GM23338 (cell line): ENCODE data around the gene GSX2. TPM values are rescaled to one million over a fixed set of nuclear protein-coding genes. Genes with fewer than 3 reads are reported as not detected.

Source experiments
- ATAC-seq: fragments of 200-7000 bp; cut with Tn5 transposase; 3 replicates; pipeline ENCODE4 v1.9.1; 2020
- DNase-seq: peaks from one replicate; pipeline ENCODE4 v3.0.0-alpha.2; 2015; ENCODE audit warnings: low spot score
- H2AFZ ChIP-seq: fragments of 200-600 bp; sonication (generic); 2 replicates; pipeline ENCODE4 v1.8.0; 2016; ENCODE audit warnings: antibody characterized with exemption, mild to moderate bottlenecking, moderate library complexity
- H3F3A ChIP-seq: fragments of 200-600 bp; sonication (generic); replicated peaks from 2 replicates; pipeline ENCODE4 v1.8.0; 2017; ENCODE audit warnings: antibody characterized with exemption, mixed run types, low read depth
- H3K27ac ChIP-seq: fragments of 200-600 bp; sonication (generic); 2 replicates; pipeline ENCODE4 v1.6.1; 2016; ENCODE audit warnings: low read depth
- H3K27me3 ChIP-seq: fragments of 200-600 bp; sonication (generic); 2 replicates; pipeline ENCODE4 v1.8.0; 2016; ENCODE audit warnings: mild to moderate bottlenecking, mixed run types, moderate library complexity; ENCODE audit not compliant: insufficient read depth
- H3K36me3 ChIP-seq: fragments of 200-600 bp; sonication (generic); 2 replicates; pipeline ENCODE4 v1.8.0; 2016; ENCODE audit warnings: mild to moderate bottlenecking; ENCODE audit not compliant: insufficient read depth
- H3K4me1 ChIP-seq: fragments of 200-600 bp; sonication (generic); 2 replicates; pipeline ENCODE4 v1.8.0; 2016; ENCODE audit warnings: mild to moderate bottlenecking, moderate library complexity; ENCODE audit not compliant: insufficient read depth
- H3K4me2 ChIP-seq: fragments of 200-600 bp; sonication (generic); 2 replicates; pipeline ENCODE4 v1.7.1; 2017; ENCODE audit warnings: mixed run types
- H3K4me3 ChIP-seq: fragments of 200-600 bp; sonication (generic); 2 replicates; pipeline ENCODE4 v1.6.1; 2016; ENCODE audit warnings: mixed run types
- H3K79me2 ChIP-seq: fragments of 200-600 bp; sonication (generic); replicated peaks from 2 replicates; pipeline ENCODE4 v1.8.0; 2017; ENCODE audit warnings: mild to moderate bottlenecking; ENCODE audit not compliant: insufficient read depth
- H3K9me2 ChIP-seq: fragments of 200-600 bp; sonication (generic); 2 replicates; pipeline ENCODE4 v1.8.0; 2017; ENCODE audit not compliant: insufficient read depth
- H4K20me1 ChIP-seq: fragments of 200-600 bp; sonication (generic); replicated peaks from 2 replicates; pipeline ENCODE4 v1.8.0; 2017; ENCODE audit warnings: mild to moderate bottlenecking; ENCODE audit not compliant: insufficient read depth
- H3K27ac Mint-ChIP-seq: 2 replicates; pipeline ENCODE4 v1.8.0; 2020; ENCODE audit warnings: inconsistent platforms, mild to moderate bottlenecking, moderate library complexity, mixed read lengths
- H3K27me3 Mint-ChIP-seq: 3 replicates; pipeline ENCODE4 v1.8.0; 2022; ENCODE audit warnings: low read depth, mild to moderate bottlenecking, moderate library complexity, mixed read lengths, inconsistent platforms; ENCODE audit not compliant: insufficient read depth, poor library complexity
- H3K36me3 Mint-ChIP-seq: 3 replicates; pipeline ENCODE4 v1.8.0; 2021; ENCODE audit warnings: low read depth, mild to moderate bottlenecking, inconsistent platforms, moderate library complexity, mixed read lengths
- H3K4me1 Mint-ChIP-seq: 3 replicates; pipeline ENCODE4 v1.8.0; 2020; ENCODE audit warnings: mild to moderate bottlenecking, inconsistent platforms, mixed read lengths
- H3K4me3 Mint-ChIP-seq: 3 replicates; pipeline ENCODE4 v1.8.0; 2021; ENCODE audit warnings: moderate library complexity, mild to moderate bottlenecking, inconsistent platforms, mixed read lengths
- H3K9me3 Mint-ChIP-seq: 3 replicates; pipeline ENCODE4 v1.8.0; 2020; ENCODE audit warnings: moderate library complexity, mild to moderate bottlenecking, inconsistent platforms, mixed read lengths
- CREB1 ChIP-seq: fragments of 250-450 bp; sonication (Bioruptor Pico); IDR thresholded peaks from 2 replicates; pipeline ENCODE4 v1.5.0; 2020; ENCODE audit warnings: low read depth, mild to moderate bottlenecking, moderate library complexity
- EZH2phosphoT487 ChIP-seq: fragments of 200-600 bp; sonication (generic); IDR thresholded peaks from one replicate; pipeline ENCODE4 v1.8.1; 2018; ENCODE audit warnings: antibody characterized with exemption; ENCODE audit not compliant: unreplicated experiment
- NANOG ChIP-seq: IDR thresholded peaks from 2 replicates; pipeline ENCODE4 v1.6.1; 2016; ENCODE audit warnings: antibody characterized with exemption, borderline replicate concordance
- POLR2AphosphoS5 ChIP-seq: IDR thresholded peaks from 2 replicates; pipeline ENCODE4 v1.6.1; 2016; ENCODE audit warnings: antibody characterized with exemption, low read depth
- ZNF331 ChIP-seq: fragments of 250-450 bp; sonication (Bioruptor Pico); IDR thresholded peaks from 2 replicates; pipeline ENCODE4 v1.5.0; 2020; ENCODE audit warnings: low read depth, mild to moderate bottlenecking, moderate library complexity
- polyA plus RNA-seq: library from polyadenylated mRNA; unstranded; fragments of >200 nt; fragmentation: Nextera tagmentation; extraction: Ambion mirVana; gene quantifications from 2 replicates; pipeline ENCODE4 v1.2.1, GENCODE V29; 2016
- total RNA-seq: library from RNA; depleted of rRNA; stranded (reverse); fragments of >200 nt; shearing (Covaris generic); gene quantifications from 2 replicates; pipeline ENCODE4 v1.2.3, GENCODE V29; 2014
- TF ChIP-seq, protein P1 (sequence below), 2 experiments: fragments of 200-600 bp in 1 of 2; sonication (generic) in 1 of 2; conservative IDR thresholded peaks; 2 replicates each; pipeline versions ENCODE4 v1.5.1 to v1.6.1; 2016 to 2017; ENCODE audit warnings: antibody characterized with exemption in 2 of 2, low read depth in 2 of 2, mild to moderate bottlenecking in 2 of 2, moderate library complexity in 1 of 2

Gene GSX2
- total and polyA plus RNA-seq, 2 experiments from 2014 or later = 0.34 TPM; not detected in 1

- no peak for ATAC-seq
Measured at GRCh38 chr4:54067166-54067565, 32.8 kb upstream of the GSX2 start.

GRCh38 chr4:54073271-54073880 lies 26.6 kb upstream of the GSX2 start:
- H3K79me2 ChIP-seq = no peaks in the 10 kb centered on the region
- no peaks in the 10 kb centered on the region for H3K27me3 ChIP-seq
- TF ChIP-seq EZH2phosphoT487 = no peak
- no peak for TF ChIP-seq ZNF331 (CRISPR knock-in tag)
- TF ChIP-seq POLR2AphosphoS5 = no peak
- no peak for TF ChIP-seq NANOG
- TF ChIP-seq, protein P1, sequence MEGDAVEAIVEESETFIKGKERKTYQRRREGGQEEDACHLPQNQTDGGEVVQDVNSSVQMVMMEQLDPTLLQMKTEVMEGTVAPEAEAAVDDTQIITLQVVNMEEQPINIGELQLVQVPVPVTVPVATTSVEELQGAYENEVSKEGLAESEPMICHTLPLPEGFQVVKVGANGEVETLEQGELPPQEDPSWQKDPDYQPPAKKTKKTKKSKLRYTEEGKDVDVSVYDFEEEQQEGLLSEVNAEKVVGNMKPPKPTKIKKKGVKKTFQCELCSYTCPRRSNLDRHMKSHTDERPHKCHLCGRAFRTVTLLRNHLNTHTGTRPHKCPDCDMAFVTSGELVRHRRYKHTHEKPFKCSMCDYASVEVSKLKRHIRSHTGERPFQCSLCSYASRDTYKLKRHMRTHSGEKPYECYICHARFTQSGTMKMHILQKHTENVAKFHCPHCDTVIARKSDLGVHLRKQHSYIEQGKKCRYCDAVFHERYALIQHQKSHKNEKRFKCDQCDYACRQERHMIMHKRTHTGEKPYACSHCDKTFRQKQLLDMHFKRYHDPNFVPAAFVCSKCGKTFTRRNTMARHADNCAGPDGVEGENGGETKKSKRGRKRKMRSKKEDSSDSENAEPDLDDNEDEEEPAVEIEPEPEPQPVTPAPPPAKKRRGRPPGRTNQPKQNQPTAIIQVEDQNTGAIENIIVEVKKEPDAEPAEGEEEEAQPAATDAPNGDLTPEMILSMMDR (conservative IDR thresholded peaks at IDR 0.05; ENCODE audit: low read depth in 2 of 2) = no peak
- H3K4me2 ChIP-seq = no peak overlapping the region
- H3K36me3 ChIP-seq = no peaks in the 10 kb centered on the region
- Mint-ChIP-seq H3K36me3 (no peaks in the 10 kb centered on the region), H3K27me3 (no peaks in the 10 kb centered on the region), H3K4me3 (no peak overlapping the region), H3K27ac (no peak overlapping the region), H3K9me3 (no peaks in the 10 kb centered on the region), H3K4me1 (peaks cover 2% of the 10 kb centered on the region; the same call in 1 of the 3 replicates)
- DNase-seq = no peak
- no peaks in the 10 kb centered on the region for H3K4me1 ChIP-seq
- H3K27ac ChIP-seq = no peak overlapping the region
- no peaks in the 10 kb centered on the region for H4K20me1 ChIP-seq
- H3K9me2 ChIP-seq = no peaks in the 10 kb centered on the region
- no peak overlapping the region for H2AFZ ChIP-seq
- no peaks in the 10 kb centered on the region for H3F3A ChIP-seq
- H3K4me3 ChIP-seq = no peak overlapping the region
- ATAC-seq = no peak

More at GRCh38 chr4:54067166-54067565, 32.8 kb upstream of the GSX2 start:
- Histone ChIP-seq H3K36me3 (no peaks in the 10 kb centered on the region), H2AFZ (no peak overlapping the region), H3K9me2 (no peaks in the 10 kb centered on the region), H3K4me1 (peaks cover 16% of the 10 kb centered on the region), H4K20me1 (no peaks in the 10 kb centered on the region; the same call in 1 of the 2 replicates), H3F3A (no peaks in the 10 kb centered on the region), H3K27ac (no peak overlapping the region), H3K79me2 (peaks cover 17% of the 10 kb centered on the region), H3K4me2 (no peak overlapping the region), H3K4me3 (no peak overlapping the region), H3K27me3 (peaks cover 14% of the 10 kb centered on the region)
- DNase-seq = no peak
- peaks cover 15% of the 10 kb centered on the region; the same call in 2 of the 3 replicates for H3K4me1 Mint-ChIP-seq
- no peaks in the 10 kb centered on the region; the same call in 2 of the 3 replicates for H3K36me3 Mint-ChIP-seq
- TF ChIP-seq POLR2AphosphoS5 (no peak), CREB1 (CRISPR knock-in tag) (no peak), ZNF331 (CRISPR knock-in tag) (no peak), EZH2phosphoT487 (no peak)
- TF ChIP-seq, protein P1 (conservative IDR thresholded peaks at IDR 0.05; ENCODE audit: low read depth in 2 of 2) = no peak
- peaks cover 2% of the 10 kb centered on the region for H3K27me3 Mint-ChIP-seq
- H3K9me3 Mint-ChIP-seq = no peaks in the 10 kb centered on the region
- no peak overlapping the region for H3K27ac Mint-ChIP-seq
- no peak overlapping the region for H3K4me3 Mint-ChIP-seq
